ENCODE results near the gene INTS7. TPM values are rescaled to one million over a fixed set of nuclear protein-coding genes. Genes with fewer than 3 reads are reported as not detected.
A peak's percentile ranks its signal among the peaks of the same experiment; 100 is the strongest.

Gene INTS7
- 1 to 10 TPM; 4.9 to 7.5 TPM for total RNA-seq

- Histone ChIP-seq H3K27me3 (no peaks in the 10 kb centered on the region), H3K27ac (peak within 1 kb of the TSS; percentile 87 to 89), H3K4me1 (peaks cover 0 to 34% of the 10 kb centered on the region in 2 donors), H3K36me3 (no peaks in the 10 kb centered on the region), H3K4me3 (peak within 1 kb of the TSS; percentile 62 to 67), H3K9me3 (no peaks in the 10 kb centered on the region)
- peak; percentile 87 to 96 for TF ChIP-seq CTCF (IDR thresholded peaks at IDR 0.05)
- DNase-seq (ENCODE audit: low spot score), result peak; percentile 98
These were observed at the start of gene INTS7, which contains the start of gene DTL for GRCh38 chr1:212035123-212035834. INTS7 (minus strand) TSS chr1:212035557; CDS start chr1:212035437, 120 bp downstream. DTL (plus strand) TSS chr1:212035748; CDS start chr1:212035891, 143 bp downstream.

DNA sequence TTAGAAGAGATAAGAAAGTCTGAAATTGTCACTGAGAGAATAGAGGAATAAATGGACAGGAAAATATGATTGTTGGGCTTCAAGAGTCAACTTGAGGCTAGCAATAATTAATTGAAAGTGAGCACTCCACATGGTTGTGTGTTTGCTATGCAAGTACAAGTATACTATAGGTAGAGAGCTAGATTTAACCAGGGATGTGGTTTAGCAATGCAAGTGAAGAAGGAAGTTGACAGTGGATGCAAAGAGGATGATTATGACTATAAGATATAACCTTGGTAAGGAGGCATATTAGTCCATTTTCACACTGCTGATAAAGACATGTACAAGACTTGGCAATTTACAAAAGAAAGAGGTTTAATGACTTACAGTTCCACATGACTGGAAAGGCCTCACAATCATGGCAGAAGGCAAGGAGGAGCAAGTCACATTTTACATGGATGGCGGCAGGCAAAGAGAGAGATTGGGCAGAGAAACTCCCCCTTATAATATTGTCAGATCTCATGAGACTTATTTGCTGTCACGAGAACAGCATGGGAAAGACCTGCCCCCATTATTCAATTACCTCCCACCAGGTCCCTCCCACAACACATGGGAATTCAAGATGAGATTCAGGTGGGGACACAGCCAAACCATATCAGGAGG, 47.5 kb upstream of the INTS7 start:
- no peaks in the 10 kb centered on the region for H3K9me3 ChIP-seq
- peaks cover 0 to 5% of the 10 kb centered on the region in 2 donors for H3K4me1 ChIP-seq

GRCh38 chr1:212078826-212079225, 43.5 kb upstream of the INTS7 start:
- Histone ChIP-seq H3K4me3 (no peak overlapping the region), H3K9me3 (no peaks in the 10 kb centered on the region), H3K4me1 (peaks cover 0 to 15% of the 10 kb centered on the region in 2 donors), H3K27me3 (no peaks in the 10 kb centered on the region), H3K36me3 (no peaks in the 10 kb centered on the region), H3K27ac (no peak overlapping the region)
- DNase-seq (ENCODE audit: low spot score), result no peak
- no peak for TF ChIP-seq CTCF (IDR thresholded peaks at IDR 0.05)

More for the DNA sequence above, 47.5 kb upstream of the INTS7 start:
- Histone ChIP-seq H3K4me3 (no peak overlapping the region), H3K36me3 (no peaks in the 10 kb centered on the region), H3K27me3 (no peaks in the 10 kb centered on the region), H3K27ac (no peak overlapping the region)
- no peak for DNase-seq (ENCODE audit: low spot score)
- no peak for TF ChIP-seq CTCF (IDR thresholded peaks at IDR 0.05)

- H3K4me1 ChIP-seq, result peaks cover 0 to 15% of the 10 kb centered on the region in 2 donors
- no peak for TF ChIP-seq CTCF (IDR thresholded peaks at IDR 0.05)
- H3K9me3 ChIP-seq, result no peaks in the 10 kb centered on the region
- H3K4me3 ChIP-seq, result no peak overlapping the region
- H3K27ac ChIP-seq, result peak overlapping the region in 1 of 2 donors; percentile 89
- H3K27me3 ChIP-seq, result no peaks in the 10 kb centered on the region
- no peaks in the 10 kb centered on the region for H3K36me3 ChIP-seq
- DNase-seq (ENCODE audit: low spot score), result no peak
These were observed 41.7 kb upstream of the INTS7 start for GRCh38 chr1:212077028-212077427.

DNA sequence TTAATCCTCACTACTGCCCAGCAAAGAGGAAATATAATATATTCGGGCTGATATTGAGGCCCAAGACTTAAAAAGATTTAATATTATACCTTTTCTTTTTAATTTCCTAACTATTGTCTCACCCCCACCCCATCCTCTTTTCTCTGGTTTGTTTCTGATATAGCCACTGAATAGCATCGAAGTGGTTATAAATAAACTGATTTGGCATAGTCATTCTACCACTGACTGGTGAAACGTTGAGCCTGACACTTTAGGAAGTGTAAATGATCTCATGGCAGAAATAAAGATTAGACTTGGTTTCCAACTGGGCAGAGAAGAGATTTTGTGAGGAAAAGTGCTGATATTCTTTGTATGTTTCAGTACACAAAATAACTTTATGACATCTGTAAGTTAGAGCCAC, 39.5 kb upstream of the INTS7 start:
- no peak for DNase-seq (ENCODE audit: low spot score)
- H3K36me3 ChIP-seq, result no peaks in the 10 kb centered on the region
- H3K4me3 ChIP-seq, result no peak overlapping the region
- no peaks in the 10 kb centered on the region for H3K27me3 ChIP-seq
- peak overlapping the region; percentile 75 to 89 for H3K27ac ChIP-seq
- no peak for TF ChIP-seq CTCF (IDR thresholded peaks at IDR 0.05)
- peaks cover 0 to 15% of the 10 kb centered on the region in 2 donors for H3K4me1 ChIP-seq
- no peaks in the 10 kb centered on the region for H3K9me3 ChIP-seq
